ENCODE results near the gene ADH4. TPM values are rescaled to one million over a fixed set of nuclear protein-coding genes. Genes with fewer than 3 reads are reported as not detected.
"Not testable (repeated sequence)": the region's sequence is repeated elsewhere in the genome, so short reads cannot be mapped to it uniquely, and the experiment has no call there.

ADH4 gene
- total and polyA plus RNA-seq, 12 donors: 0.31 to 10.7 (median 1.4) TPM; not detected in 2

DNA sequence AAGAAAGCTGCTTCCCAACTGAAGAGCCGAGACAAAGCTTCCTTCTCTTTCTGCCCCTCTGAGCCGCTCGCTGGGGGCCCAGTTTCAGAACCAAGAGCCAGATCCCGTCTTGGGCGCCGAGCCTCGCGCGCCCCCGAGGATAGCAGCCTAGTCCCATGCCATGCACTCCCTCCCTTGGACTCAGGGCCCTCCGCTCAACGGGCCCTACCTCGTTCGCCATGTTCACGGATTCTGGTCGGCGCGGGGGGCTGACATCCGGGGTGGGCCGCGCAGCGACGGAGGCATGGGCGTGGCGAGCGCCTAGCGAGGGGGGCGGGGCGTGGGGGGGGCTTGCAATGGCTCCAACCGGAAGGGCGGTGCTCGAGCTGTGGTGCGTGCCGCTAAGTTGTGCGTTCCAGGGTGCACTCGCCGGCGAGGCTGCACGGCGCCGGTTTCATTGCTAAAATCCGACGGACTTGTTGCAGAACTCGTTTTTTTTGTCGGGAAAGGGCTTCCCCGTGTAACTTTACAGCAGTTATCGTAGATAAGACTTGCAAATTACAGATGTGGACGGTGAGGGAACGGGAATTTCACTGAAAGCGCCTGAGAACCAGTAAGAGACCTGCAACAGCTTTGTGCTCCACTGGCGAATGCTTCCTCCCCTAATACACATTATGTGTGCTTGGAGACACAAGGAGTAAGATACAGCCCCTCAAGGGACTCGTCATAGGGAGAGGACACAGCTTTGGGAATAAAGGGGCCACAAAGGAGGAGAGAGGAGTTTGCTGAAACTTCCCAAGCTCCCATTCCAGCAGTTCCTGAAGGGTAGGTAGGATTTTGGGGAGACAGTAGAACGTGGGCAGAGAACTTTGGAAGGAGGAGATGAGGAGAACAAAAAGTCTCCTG is 55.4 kb downstream of the ADH4 start, which contains the start of gene ADH5:
Gene ADH5 (minus strand): TSS at position 308 of the 885 bp plus-strand sequence. CDS start 88 bp downstream, at position 220.
- DNase-seq: peak; percentile 82 to 92 (median 88)
- TF ChIP-seq, protein P1, sequence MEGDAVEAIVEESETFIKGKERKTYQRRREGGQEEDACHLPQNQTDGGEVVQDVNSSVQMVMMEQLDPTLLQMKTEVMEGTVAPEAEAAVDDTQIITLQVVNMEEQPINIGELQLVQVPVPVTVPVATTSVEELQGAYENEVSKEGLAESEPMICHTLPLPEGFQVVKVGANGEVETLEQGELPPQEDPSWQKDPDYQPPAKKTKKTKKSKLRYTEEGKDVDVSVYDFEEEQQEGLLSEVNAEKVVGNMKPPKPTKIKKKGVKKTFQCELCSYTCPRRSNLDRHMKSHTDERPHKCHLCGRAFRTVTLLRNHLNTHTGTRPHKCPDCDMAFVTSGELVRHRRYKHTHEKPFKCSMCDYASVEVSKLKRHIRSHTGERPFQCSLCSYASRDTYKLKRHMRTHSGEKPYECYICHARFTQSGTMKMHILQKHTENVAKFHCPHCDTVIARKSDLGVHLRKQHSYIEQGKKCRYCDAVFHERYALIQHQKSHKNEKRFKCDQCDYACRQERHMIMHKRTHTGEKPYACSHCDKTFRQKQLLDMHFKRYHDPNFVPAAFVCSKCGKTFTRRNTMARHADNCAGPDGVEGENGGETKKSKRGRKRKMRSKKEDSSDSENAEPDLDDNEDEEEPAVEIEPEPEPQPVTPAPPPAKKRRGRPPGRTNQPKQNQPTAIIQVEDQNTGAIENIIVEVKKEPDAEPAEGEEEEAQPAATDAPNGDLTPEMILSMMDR (IDR thresholded peaks at IDR 0.05): no peak
- TF ChIP-seq POLR2A (IDR thresholded peaks at IDR 0.05): peak; percentile 33 to 85
- 0 to 1% (median 1%) methylated on average over 11 to 53 of the region's 53 CpGs for WGBS, 4 donors
- peaks cover 0 to 25% of the 10 kb centered on the region in 2 donors for H3K4me1 ChIP-seq (replicated peaks in 1 of 2)
- H3K36me3 ChIP-seq (replicated peaks in 1 of 2): peaks cover 0 to 14% of the 10 kb centered on the region in 2 donors
- H3K9me3 ChIP-seq (replicated peaks in 1 of 3): no peaks in the 10 kb centered on the region
- intact Hi-C loops (cut with DNase I): no loop called here
- H3K27ac ChIP-seq: peak within 1 kb of the TSS; percentile 67 to 97 (median 94)
- H3K27me3 ChIP-seq: no peaks in the 10 kb centered on the region
- H3K4me3 ChIP-seq: peak within 1 kb of the TSS; percentile 16 to 99 (median 61)

DNA sequence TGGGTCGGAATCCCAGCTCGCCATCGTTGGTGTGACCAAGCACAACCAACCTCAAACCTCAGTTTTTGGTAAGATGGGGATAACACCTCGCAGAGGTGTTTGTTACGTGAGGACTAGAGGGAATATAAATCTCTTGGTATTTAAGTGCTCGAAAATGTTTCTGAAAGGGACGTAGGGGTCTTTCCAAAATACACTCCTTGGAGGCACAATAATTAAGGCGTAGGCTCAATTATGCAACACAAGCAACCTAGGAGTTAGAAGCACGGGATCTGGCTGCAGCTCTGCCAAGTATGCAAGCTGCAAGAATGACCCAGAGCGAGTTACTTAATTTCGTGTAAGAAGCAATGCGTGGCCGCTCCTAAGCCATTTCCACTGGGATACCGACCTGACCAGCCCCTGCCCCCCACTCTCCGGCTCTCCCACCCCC is 56.1 kb downstream of the ADH4 start:
- intact Hi-C loops (cut with DNase I): no loop called here
- TF ChIP-seq, protein P1 (IDR thresholded peaks at IDR 0.05): no peak
- TF ChIP-seq POLR2A (IDR thresholded peaks at IDR 0.05): no peak
- peak; percentile 54 to 86 (median 79) for DNase-seq
- Histone ChIP-seq H3K4me3 (peak overlapping the region in 3 of 4 donors; percentile 29 to 99 (median 76)), H3K4me1 (replicated peaks in 1 of 2) (peaks cover 0 to 25% of the 10 kb centered on the region in 2 donors), H3K36me3 (replicated peaks in 1 of 2) (peaks cover 0 to 18% of the 10 kb centered on the region in 2 donors), H3K27me3 (no peaks in the 10 kb centered on the region), H3K27ac (peak overlapping the region; percentile 42 to 97 (median 94)), H3K9me3 (replicated peaks in 1 of 3) (no peaks in the 10 kb centered on the region)
- 3 to 5% (median 4%) methylated on average over 14 to 15 of the region's 15 CpGs for WGBS, 4 donors

DNA sequence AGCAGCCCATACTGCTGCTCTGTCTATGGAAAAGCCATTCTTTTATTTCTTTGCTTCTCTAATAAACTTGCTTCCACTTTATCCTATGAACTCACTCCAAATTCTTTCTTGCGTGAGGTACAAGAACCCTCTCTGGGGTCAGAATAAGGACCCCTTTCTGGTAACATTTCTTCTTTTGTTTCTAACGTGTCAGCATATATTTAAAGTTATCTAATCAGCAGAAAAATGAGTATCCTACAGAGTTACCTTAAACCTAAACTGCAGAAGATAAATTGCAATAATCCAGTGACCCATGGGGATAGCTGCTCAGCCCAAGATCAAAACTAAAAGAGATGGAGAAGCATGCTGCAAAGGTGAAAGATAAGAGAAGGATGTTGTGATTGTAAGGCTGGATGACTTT is 59.5 kb downstream of the ADH4 start:
- Histone ChIP-seq H3K9me3 (replicated peaks in 1 of 3) (no peaks in the 10 kb centered on the region), H3K4me3 (no peak overlapping the region), H3K27ac (no peak overlapping the region), H3K36me3 (replicated peaks in 1 of 2) (peaks cover 0 to 49% of the 10 kb centered on the region in 2 donors), H3K27me3 (no peaks in the 10 kb centered on the region), H3K4me1 (replicated peaks in 1 of 2) (peaks cover 0 to 19% of the 10 kb centered on the region in 2 donors)
- TF ChIP-seq, protein P1 (IDR thresholded peaks at IDR 0.05): no peak
- no peak for TF ChIP-seq POLR2A (IDR thresholded peaks at IDR 0.05)
- intact Hi-C loops (cut with DNase I): no loop called here
- WGBS, 4 donors: 84 to 94% (median 92%) methylated on average over 2 of the region's 2 CpGs
- no peak for DNase-seq

DNA sequence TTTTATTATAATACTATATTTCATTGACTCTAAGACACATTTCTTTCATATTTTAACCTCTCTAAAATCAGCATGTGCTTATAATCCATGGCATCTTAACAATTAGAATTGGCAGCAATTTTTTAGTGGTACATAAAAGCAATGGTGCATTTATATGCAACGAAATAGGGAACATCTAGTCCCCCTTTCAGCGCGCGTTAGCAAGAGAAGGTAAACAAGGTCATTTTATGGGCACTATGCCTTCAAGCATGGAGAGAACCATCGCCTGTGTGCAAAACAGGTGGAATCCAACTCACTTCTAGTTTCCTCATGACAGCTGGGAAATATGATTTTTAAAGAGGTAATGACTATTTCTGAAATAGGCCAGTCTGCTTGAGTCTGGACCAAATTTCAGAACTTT is 61.9 kb downstream of the ADH4 start:
- intact Hi-C loops (cut with DNase I): no loop called here
- no peak for DNase-seq
- Histone ChIP-seq H3K9me3 (replicated peaks in 1 of 3) (no peaks in the 10 kb centered on the region), H3K4me3 (no peak overlapping the region), H3K36me3 (replicated peaks in 1 of 2) (peaks cover 0 to 66% of the 10 kb centered on the region in 2 donors), H3K27me3 (no peaks in the 10 kb centered on the region), H3K4me1 (replicated peaks in 1 of 2) (peaks cover 0 to 13% of the 10 kb centered on the region in 2 donors), H3K27ac (no peak overlapping the region)
- WGBS, 4 donors: 94 to 97% (median 95%) methylated on average over 5 of the region's 5 CpGs
- TF ChIP-seq, protein P1 (IDR thresholded peaks at IDR 0.05): no peak
- TF ChIP-seq POLR2A (IDR thresholded peaks at IDR 0.05): no peak

DNA sequence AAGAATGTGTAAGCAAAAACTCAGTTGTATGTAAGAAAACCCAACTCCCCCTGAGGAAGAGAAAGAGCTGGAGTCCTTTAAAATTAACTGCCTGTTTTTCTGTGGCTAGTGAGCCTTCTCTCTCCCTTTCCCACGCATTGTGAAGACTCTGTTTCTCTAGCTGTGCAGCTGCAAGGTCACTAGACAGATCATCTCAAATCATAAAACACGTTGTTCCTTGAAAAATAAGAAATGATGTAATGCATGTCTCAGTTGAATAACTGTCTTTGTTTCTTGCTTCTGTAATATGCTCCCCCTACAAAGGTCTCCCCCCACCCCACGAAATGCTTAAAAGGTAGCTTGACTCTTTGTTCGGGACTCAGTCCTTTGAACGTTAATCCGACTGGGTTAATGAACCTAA is 63.2 kb downstream of the ADH4 start:
- H3K4me3 ChIP-seq; H3K27ac ChIP-seq; H3K9me3 ChIP-seq (replicated peaks in 1 of 3); H3K4me1 ChIP-seq (replicated peaks in 1 of 2); H3K27me3 ChIP-seq; DNase-seq; intact Hi-C loops (cut with DNase I): not testable (repeated sequence)
- peaks cover 0 to 79% of the 10 kb centered on the region in 2 donors for H3K36me3 ChIP-seq (replicated peaks in 1 of 2)
- WGBS, 4 donors: 37 to 59% (median 45%) methylated on average over 6 of the region's 6 CpGs
